ENCODE results near the gene SPATA46. TPM values are rescaled to one million over a fixed set of nuclear protein-coding genes. Genes with fewer than 3 reads are reported as not detected.

The SPATA46 gene
- total RNA-seq, 1 donor from 2014 or later, result not detected

DNA sequence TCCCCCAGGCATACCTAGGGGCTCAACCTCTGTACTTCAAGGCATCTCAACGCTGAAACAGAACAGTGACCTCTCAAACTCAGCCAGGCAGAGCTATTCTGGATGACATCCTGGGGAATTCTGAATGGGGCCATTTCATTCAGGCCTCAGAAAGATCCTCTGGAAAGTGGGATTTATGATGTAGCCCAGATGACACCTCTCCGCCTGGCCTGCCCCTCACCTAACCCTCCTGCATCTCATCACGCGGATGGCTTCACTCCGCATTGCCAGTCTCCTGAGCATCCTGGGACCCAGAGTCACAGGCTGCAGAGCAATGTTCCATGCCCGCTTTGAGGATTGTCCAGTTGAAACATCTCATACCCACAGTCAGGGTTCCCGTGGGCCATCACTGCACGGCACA is 1.2 kb downstream of the SPATA46 start:
- H3K27ac Mint-ChIP-seq (ENCODE audit: unreplicated experiment), result no peak overlapping the region

DNA sequence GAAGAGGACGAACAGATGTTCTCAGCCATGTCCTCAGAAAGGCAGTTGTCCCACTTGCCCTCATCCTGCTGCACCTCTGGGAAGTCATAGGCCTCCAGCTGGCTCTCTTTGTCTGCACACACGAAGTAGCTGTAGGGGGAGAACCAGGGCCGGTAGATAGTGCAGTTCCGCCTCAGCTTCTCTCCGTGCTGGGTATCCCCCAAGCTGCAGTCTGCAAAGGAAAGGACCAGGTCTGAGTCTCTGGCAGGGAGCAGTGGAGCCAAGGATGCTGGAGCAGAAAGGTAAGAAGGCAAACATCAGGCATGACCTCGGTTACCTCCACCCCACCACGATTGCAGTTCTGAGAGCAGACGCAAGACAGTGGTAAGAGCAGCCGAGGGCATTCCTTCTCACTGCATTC is 2.2 kb downstream of the SPATA46 start:
- Mint-ChIP-seq H3K4me1 (ENCODE audit: low read depth) (peaks cover 19% of the 10 kb centered on the region), H3K36me3 (ENCODE audit: low read depth) (peaks cover 2% of the 10 kb centered on the region), H3K9me3 (ENCODE audit: low read depth) (no peaks in the 10 kb centered on the region), H3K4me3 (ENCODE audit: unreplicated experiment) (no peak overlapping the region), H3K27me3 (ENCODE audit: low read depth) (no peaks in the 10 kb centered on the region), H3K27ac (ENCODE audit: unreplicated experiment) (no peak overlapping the region)
- TF ChIP-seq, protein P1, sequence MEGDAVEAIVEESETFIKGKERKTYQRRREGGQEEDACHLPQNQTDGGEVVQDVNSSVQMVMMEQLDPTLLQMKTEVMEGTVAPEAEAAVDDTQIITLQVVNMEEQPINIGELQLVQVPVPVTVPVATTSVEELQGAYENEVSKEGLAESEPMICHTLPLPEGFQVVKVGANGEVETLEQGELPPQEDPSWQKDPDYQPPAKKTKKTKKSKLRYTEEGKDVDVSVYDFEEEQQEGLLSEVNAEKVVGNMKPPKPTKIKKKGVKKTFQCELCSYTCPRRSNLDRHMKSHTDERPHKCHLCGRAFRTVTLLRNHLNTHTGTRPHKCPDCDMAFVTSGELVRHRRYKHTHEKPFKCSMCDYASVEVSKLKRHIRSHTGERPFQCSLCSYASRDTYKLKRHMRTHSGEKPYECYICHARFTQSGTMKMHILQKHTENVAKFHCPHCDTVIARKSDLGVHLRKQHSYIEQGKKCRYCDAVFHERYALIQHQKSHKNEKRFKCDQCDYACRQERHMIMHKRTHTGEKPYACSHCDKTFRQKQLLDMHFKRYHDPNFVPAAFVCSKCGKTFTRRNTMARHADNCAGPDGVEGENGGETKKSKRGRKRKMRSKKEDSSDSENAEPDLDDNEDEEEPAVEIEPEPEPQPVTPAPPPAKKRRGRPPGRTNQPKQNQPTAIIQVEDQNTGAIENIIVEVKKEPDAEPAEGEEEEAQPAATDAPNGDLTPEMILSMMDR (IDR thresholded peaks at IDR 0.05), result no peak
- DNase-seq (ENCODE audit: low spot score), result no peak

More for the DNA sequence above, 1.2 kb downstream of the SPATA46 start:
- Mint-ChIP-seq H3K4me1 (ENCODE audit: low read depth) (peaks cover 19% of the 10 kb centered on the region), H3K36me3 (ENCODE audit: low read depth) (peaks cover 2% of the 10 kb centered on the region), H3K4me3 (ENCODE audit: unreplicated experiment) (no peak overlapping the region), H3K27me3 (ENCODE audit: low read depth) (no peaks in the 10 kb centered on the region), H3K9me3 (ENCODE audit: low read depth) (no peaks in the 10 kb centered on the region)
- TF ChIP-seq, protein P1 (IDR thresholded peaks at IDR 0.05), result no peak
- no peak for DNase-seq (ENCODE audit: low spot score)

DNA sequence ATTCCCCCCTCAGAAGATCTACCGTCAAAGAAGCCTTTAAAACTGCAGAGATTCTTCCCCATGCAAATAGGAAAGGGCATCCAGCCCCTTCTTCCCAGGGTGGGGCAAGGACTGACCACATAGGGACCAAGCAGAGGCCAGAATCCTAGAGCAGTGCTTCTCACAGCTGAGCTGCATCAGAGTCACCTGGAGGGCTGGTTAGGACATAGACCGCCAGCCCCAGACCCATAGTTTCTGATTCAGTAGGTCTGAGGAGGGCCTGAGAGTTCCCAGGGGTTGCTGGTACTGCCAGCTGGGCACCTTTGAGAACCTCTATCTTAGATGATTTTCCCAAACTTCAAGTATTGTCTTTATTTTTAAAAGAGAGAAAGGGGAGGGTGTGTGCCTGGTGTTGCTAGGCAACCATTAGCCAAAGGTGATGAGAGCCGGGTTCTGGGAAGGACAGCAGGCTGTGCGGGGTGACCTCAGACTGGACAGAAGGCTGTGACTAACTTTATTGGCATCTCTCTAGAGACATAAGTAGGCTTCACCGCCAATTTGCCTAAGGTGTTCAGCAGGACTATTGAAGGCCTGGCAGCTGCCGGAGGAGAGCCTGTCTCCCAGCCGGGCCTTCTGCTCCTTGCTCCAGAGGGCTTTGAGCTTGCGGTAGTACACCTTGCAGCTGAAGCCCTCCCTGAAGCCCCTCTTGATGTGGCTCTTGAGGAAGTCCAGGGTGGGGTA is 3.0 kb downstream of the SPATA46 start:
- TF ChIP-seq, protein P1 (IDR thresholded peaks at IDR 0.05), result no peak
- no peaks in the 10 kb centered on the region for H3K27me3 Mint-ChIP-seq (ENCODE audit: low read depth)
- H3K36me3 Mint-ChIP-seq (ENCODE audit: low read depth), result peaks cover 2% of the 10 kb centered on the region
- H3K27ac Mint-ChIP-seq (ENCODE audit: unreplicated experiment), result peak overlapping the region; percentile 51
- no peak for DNase-seq (ENCODE audit: low spot score)
- H3K9me3 Mint-ChIP-seq (ENCODE audit: low read depth), result no peaks in the 10 kb centered on the region
- peaks cover 19% of the 10 kb centered on the region for H3K4me1 Mint-ChIP-seq (ENCODE audit: low read depth)
- no peak overlapping the region for H3K4me3 Mint-ChIP-seq (ENCODE audit: unreplicated experiment)

DNA sequence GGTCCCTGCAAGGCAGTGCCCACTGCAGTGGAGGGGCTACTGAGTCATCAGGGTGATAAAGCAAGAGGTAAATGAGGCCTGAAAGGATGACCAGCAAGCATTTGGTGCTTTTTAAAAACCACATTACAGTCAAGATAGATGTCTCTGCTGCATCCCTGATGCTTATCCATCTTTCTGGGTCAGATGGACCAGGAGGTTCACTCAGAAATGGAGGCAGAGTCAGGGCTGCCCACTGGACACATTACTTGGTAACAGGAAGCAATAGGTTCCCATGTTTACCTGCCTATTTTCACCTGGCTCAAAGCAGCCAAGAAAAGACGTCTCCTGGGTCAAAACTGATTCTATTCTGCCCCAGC is 3.6 kb downstream of the SPATA46 start:
- DNase-seq (ENCODE audit: low spot score), result no peak
- H3K4me3 Mint-ChIP-seq (ENCODE audit: unreplicated experiment), result no peak overlapping the region
- H3K9me3 Mint-ChIP-seq (ENCODE audit: low read depth), result no peaks in the 10 kb centered on the region
- H3K4me1 Mint-ChIP-seq (ENCODE audit: low read depth), result peaks cover 19% of the 10 kb centered on the region
- H3K27me3 Mint-ChIP-seq (ENCODE audit: low read depth), result no peaks in the 10 kb centered on the region
- no peak overlapping the region for H3K27ac Mint-ChIP-seq (ENCODE audit: unreplicated experiment)
- peaks cover 4% of the 10 kb centered on the region for H3K36me3 Mint-ChIP-seq (ENCODE audit: low read depth)
- TF ChIP-seq, protein P1 (IDR thresholded peaks at IDR 0.05), result no peak

DNA sequence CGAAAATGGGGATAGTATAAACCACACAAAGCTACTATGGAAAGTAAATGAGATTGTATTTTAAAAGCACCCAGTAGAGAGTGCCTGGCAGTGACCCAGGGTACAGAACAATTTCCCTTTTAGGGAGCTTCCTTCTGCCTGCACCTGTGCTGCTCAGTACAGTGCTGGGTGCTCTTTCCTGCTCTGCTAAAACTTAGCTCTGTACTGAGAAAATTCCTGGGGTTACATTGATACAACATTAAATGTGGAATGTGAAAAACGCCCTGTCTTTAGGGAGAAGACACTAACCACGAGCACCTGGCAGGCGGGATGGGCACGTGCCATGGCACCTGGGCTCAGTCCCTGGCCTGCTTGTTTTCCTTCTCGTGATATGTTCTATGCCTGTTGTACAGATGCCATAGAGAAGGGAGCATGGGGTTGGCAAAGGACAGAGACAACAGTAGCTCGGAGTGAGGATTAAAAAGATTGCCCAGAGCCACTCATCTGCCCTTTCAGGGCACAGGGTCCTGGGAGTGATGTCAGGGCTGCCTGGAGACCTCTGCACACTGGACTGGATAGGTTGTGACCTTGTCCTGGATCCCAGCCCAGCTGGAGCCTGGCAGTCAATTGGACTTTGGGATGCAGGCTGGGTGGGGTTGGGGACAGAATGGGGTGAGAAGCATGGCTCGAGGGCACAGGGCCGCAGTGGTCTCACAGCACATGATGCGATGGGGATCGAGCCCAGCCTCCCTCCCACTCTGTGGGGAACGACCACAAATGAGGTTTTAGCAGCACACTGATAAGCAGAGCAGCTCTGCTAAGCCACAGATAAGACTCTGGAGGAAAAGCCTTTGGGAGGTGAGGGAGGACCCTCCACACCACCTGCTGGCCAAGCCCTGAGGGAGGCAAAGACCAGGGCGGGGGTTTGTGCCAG is 4.2 kb downstream of the SPATA46 start:
- peaks cover 19% of the 10 kb centered on the region for H3K4me1 Mint-ChIP-seq (ENCODE audit: low read depth)
- DNase-seq (ENCODE audit: low spot score), result no peak

More for the DNA sequence above, 4.2 kb downstream of the SPATA46 start:
- peaks cover 4% of the 10 kb centered on the region for H3K36me3 Mint-ChIP-seq (ENCODE audit: low read depth)
- H3K4me3 Mint-ChIP-seq (ENCODE audit: unreplicated experiment), result no peak overlapping the region
- H3K9me3 Mint-ChIP-seq (ENCODE audit: low read depth), result no peaks in the 10 kb centered on the region
- H3K27ac Mint-ChIP-seq (ENCODE audit: unreplicated experiment), result peak overlapping the region; percentile 91
- TF ChIP-seq, protein P1 (IDR thresholded peaks at IDR 0.05), result no peak
- H3K27me3 Mint-ChIP-seq (ENCODE audit: low read depth), result no peaks in the 10 kb centered on the region

All from chondrocyte (in vitro differentiated cells).